Sciatic nerve (tissue), 2 donors: Measurements from ENCODE around the gene PDX1. TPM values are rescaled to one million over a fixed set of nuclear protein-coding genes. Genes with fewer than 3 reads are reported as not detected.
"Not testable (repeated sequence)": the region's sequence is repeated elsewhere in the genome, so short reads cannot be mapped to it uniquely, and the experiment has no call there.

Experiments
- ATAC-seq: fragments of 200-7000 bp; cut with Tn5 transposase; one replicate; pipeline ENCODE4 v1.9.1; 2020; ENCODE audit warnings: mild to moderate bottlenecking, moderate library complexity
- DNase-seq: peaks from one replicate; pipeline ENCODE4 v3.0.0-alpha.2; 2020; ENCODE audit warnings: low spot score
- intact Hi-C: fragments of 100-400 bp; cut with DNase I; formaldehyde crosslinking; loops from one replicate; pipeline ENCODE4 v1.14.2; 2022
- total RNA-seq: library from RNA; stranded (reverse); fragmentation: NEBNext Ultra II Directional; extraction: Animal tissue kit (Norgen Biotek cat#: 25700); gene quantifications from one replicate; pipeline ENCODE4 v1.2.1, GENCODE V29; 2021
- donor health status: DM: no; HTN: no; CAD: no.
- donor health status: DM: no; HTN: no; CAD: no.

PDX1 gene
- total RNA-seq, 1 donor from 2014 or later = not detected

GRCh38 chr13:27953676-27954405 is 34.0 kb downstream of the PDX1 start:
- peak; percentile 92 for ATAC-seq
- intact Hi-C loops = no loop called here
- DNase-seq = peak; percentile 79

GRCh38 chr13:27954406-27954851 is 34.6 kb downstream of the PDX1 start:
- intact Hi-C loops = no loop called here
- ATAC-seq (peak; percentile 56), DNase-seq (no peak)

DNA sequence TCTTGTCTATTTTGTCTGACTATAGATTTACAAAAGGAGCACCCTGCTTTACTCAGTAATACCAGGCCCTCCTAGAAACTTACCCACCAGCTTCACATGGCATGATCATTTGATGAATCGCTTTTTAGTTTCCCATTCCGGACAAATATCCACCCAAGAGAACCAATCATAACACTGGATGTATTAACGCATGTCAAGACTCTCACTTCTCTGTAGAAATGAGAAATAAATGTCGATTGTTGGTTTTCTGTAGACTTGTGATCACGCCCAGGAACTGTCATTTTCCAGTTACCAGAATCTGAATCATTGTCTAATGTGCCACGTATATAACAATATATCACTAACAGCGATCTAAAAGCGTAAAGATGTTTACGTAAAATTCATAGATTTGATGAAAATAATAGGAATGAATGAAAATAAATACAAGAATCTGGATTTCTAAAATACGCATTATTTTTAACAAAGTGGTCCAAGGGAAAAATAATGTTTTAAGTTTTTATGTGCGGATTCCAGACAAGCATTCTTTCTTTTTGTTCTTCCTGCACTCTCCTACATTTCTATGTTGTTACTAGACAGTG is 35.3 kb downstream of the PDX1 start:
- DNase-seq (no peak), ATAC-seq (no peak)
- intact Hi-C loops = no loop called here

DNA sequence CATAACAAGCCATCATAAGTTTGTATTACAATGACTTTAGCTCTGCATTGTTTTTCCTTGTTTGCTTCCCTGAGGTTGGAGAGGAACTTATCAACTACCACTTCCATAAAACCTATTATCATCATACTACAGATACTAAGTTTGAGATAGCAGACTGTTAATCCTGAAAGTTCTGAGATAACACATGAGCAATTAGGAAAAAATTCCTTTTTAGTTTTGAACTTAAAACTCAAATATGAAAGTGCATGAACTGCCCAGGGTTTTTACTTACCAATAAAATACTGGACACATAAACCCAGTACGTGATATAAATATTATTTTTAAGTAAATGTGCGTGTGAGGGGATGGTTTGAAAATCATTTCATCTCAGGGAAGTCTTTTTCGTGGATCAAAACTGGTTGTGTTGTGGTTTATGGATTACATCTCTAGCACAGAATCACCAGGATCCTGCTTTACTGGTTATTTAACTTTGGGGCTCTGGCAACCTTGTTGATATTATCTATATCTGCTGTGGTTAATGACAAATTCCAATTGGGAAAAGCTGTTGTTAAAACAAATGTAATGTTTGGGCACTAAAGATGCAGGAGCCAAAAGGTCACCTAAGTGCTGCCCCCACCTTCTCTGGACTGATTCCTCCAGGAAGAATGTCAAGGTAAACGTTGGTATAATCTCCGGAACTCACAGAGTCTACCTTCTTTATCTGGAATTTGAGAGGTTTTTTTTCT is 36.9 kb downstream of the PDX1 start:
- ATAC-seq (no peak), DNase-seq (no peak)
- intact Hi-C loops = no loop called here

GRCh38 chr13:27959976-27960361 is 40.2 kb downstream of the PDX1 start:
- intact Hi-C loops = no loop called here
- DNase-seq (no peak), ATAC-seq (no peak)

- DNase-seq (no peak), ATAC-seq (peak; percentile 60)
- intact Hi-C loops = no loop called here
Observed at GRCh38 chr13:27960362-27961226, 40.8 kb downstream of the PDX1 start.

DNA sequence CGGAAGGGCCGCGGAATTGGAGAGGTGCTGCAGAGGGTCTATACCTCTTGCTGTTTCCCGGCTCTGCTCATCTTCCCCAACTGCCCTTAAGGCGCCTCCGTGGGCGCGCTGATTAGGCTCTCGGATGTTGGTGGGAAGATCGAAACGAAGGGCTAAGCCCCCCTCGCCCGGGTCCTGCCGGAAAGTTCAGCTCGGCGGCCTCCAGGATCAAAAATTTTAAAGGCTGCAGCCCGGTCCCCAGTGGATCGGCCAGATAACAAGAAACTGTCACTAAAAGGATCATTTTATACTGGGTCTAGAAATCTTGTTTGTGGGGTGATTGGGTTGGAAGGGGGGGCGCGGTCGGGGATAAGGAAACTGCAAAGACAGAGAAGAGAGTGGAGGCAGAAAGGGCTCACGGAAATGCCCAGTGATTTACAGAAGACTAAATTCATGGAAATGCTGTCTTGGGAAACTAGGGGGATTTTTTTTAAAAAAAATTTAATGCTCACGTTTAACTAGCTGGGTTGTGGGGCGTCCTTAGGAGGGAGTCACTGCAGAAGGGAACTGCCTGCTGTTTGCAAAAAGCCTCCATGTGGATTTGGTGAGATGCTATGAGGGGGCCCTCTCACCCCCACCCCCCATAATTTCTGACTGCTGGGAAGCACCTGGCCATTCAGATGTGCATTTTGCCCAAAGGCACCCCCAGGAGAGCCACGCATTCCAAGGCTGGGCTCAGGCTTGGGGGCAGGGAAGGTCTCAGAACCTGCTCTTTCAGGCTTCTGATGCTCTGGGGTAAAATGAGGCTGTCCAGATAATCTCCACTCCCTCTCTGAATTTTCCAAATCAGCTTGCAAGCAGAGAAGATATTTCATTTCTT is 41.7 kb downstream of the PDX1 start:
- intact Hi-C loops = no loop called here
- ATAC-seq (peak; percentile 34), DNase-seq (no peak)

DNA sequence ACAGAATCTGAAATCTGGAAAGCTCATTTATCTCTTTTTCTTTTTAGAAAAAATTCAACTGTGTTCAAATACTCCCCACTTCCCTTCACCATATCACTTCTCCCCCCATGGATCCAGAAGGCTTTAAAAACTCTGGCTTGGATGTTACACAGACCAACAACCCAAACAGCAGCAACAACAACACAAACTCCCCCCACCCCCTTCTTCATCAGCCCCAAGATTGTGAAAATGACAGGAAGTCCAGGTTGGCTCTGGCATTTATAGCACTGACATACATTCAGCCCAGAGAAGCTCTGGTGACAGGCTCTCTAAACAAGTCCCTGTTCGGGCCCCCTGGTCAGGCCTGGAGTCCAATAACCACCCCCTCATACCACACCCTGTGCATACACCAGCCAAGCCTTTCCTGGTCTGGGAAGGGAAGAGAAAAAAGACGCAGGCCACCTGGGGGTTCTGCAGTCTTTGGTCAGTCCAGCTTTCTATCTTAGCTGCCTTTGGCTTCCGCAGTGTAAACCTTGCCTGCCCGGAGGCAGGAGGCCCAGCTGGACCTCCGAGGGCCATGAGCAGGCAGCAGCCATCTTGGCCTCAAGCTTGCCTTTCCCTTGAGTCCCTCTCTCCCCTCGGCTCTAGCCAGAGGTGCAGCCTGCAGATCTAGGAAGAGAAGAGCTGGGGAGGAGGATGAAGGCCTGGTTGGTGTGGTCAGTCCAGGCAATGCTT is 42.5 kb downstream of the PDX1 start:
- ATAC-seq = no peak
- DNase-seq = no peak
- intact Hi-C loops = no loop called here

GRCh38 chr13:27962982-27963381 is 43.2 kb downstream of the PDX1 start:
- no peak for DNase-seq
- intact Hi-C loops = no loop called here
- ATAC-seq = no peak

DNA sequence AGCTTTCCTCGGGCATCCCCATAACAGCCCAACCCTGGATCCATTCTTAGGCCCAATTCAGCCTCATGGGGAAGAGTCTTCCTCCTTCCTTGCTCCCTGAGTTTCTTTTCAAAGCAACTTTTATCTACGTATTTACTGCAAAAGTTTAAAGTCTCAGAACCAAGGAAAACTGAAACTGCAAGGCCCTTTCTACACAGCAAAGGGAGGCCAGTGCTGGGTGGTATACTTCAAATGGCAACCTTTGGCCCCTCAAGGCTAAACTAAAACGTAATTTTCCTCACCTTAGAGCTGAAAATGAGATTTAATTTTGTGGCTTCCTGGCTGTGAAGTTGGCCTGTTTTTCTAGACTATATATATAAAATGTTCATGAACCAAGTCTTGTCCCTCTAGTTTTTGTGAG is 43.7 kb downstream of the PDX1 start:
- ATAC-seq (no peak), DNase-seq (no peak)
- intact Hi-C loops = no loop called here

GRCh38 chr13:27964206-27964605 is 44.4 kb downstream of the PDX1 start:
- DNase-seq, ATAC-seq, intact Hi-C loops: not testable (repeated sequence)

- ATAC-seq (no peak), DNase-seq (no peak)
Observed at GRCh38 chr13:27964741-27965323, 45.0 kb downstream of the PDX1 start.

DNA sequence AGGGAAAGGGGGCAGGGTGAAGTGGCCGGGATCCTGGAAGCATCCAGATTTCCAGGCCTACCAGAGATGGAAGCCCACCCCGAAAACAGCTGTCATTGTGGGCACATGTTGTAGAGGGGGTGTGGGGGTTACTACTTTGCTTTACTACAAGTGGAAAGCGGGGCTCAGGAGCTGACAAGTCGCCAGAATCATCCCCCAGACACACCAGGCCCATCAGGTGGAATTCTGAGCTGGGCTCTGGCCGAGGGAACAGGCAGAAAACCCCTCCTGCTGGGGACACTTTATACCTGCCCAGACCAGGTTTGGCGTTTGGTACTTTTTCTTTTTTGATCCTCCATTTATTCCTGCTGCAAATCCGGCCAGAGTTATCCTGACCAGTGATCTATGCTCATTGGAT is 45.5 kb downstream of the PDX1 start:
- intact Hi-C loops = no loop called here
- no peak for ATAC-seq
- no peak for DNase-seq

More at GRCh38 chr13:27964741-27965323, 45.0 kb downstream of the PDX1 start:
- intact Hi-C loops = no loop called here

DNA sequence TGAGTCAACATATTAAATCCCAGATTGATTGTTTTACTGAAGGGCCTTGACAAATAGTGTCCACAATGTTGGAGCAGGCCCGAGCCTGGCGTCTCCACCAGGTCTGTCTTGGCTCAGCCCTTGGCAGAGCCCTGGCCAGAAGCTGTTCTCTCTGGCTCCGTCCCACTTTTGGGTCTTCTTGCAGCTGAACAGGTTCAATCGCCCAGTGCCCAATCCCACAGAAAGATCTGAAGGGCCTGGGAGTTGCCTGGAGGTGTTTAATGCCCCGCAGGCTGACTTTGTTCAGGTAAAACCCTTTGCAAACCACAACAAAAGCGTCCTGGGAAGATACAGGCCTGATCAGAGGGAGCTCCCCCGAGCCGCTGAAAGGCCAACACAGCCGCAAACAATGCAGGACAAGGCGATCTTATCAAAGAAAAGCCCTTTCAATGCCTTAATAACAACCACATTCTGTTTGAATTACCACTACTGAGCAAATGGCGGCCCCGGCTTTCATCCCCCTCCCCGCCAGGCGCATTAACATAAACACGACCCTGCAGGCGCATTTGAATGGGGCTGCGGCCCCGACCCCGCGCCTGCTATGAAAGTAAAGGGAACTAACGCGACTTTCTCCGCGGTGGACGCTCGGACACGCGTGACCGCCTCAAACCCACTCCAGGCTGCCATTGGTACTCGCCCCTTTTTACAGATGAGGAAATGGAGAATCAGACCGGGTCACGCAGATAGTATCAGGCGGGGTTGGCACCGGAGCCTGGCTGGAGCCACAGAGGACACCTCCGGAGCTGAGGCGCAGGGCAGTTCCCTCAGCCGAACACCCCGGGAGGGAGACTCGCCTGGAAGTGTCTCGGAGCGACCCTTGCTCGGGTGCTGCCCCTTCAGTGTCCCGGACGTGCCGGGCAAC is 46.2 kb downstream of the PDX1 start:
- ATAC-seq = no peak
- no peak for DNase-seq
- intact Hi-C loops = no loop called here

GRCh38 chr13:27966641-27967202 is 46.9 kb downstream of the PDX1 start:
- no peak for ATAC-seq
- intact Hi-C loops = no loop called here
- no peak for DNase-seq

- intact Hi-C loops = no loop called here
- no peak for DNase-seq
- ATAC-seq = no peak
Observed at GRCh38 chr13:27967203-27967735, 47.5 kb downstream of the PDX1 start.
